K562 (cell line): ENCODE data around the gene CD151. TPM values are rescaled to one million over a fixed set of nuclear protein-coding genes. Genes with fewer than 3 reads are reported as not detected.

Source experiments
- ATAC-seq: fragments of 200-7000 bp; cut with Tn5 transposase; 3 replicates; pipeline ENCODE4 v1.9.1; 2020; ENCODE audit warnings: moderate library complexity
- BruUV-seq: library from RNA; stranded (reverse); fragments of 400-500 nt; replicated peaks from 2 replicates; lab custom pipeline; 2021; lab: Mats Ljungman, UMichigan
- CTCF ChIA-PET: fragments of 300-600 bp; formaldehyde crosslinking; extraction: SDS; loops from one replicate; lab custom pipeline; 2021; ENCODE audit warnings: low intra/inter-chr PET ratio; lab: Yijun Ruan, JAX
- POLR2A ChIA-PET: fragments of 300-600, 350-650 bp; sonication (Branson Sonifier 250); formaldehyde crosslinking; extraction: SDS; loops from one replicate; lab custom pipeline; 2021; ENCODE audit warnings: antibody characterized with exemption, inconsistent platforms; lab: Yijun Ruan, JAX
- DNase-seq, 4 experiments: peaks; one replicate each; pipeline versions ENCODE4 v3.0.0 to v3.0.0-alpha.2; 2011 to 2018; ENCODE audit warnings: low spot score in 3 of 4, mixed read lengths in 3 of 4; ENCODE audit errors: extremely low read depth in 1 of 4
- FAIRE-seq: peaks from 2 replicates; lab custom pipeline; 2011; peaks lifted over from hg19 to GRCh38; lab: Jason Lieb, UNC
- H2AFZ ChIP-seq: 2 replicates; pipeline ENCODE4 v1.6.0; 2011; ENCODE audit warnings: low read depth, low read length, control low read depth, inconsistent platforms
- H3K27ac ChIP-seq: fragments of 200-600 bp; 3 replicates; pipeline ENCODE4 v1.8.0; 2011; ENCODE audit warnings: low read depth, mild to moderate bottlenecking, control low read depth, inconsistent platforms, low read length, moderate library complexity, mixed read lengths; ENCODE audit errors: extremely low read depth
- H3K27me3 ChIP-seq, 2 experiments: fragments of 300-600 bp in 1 of 2; 2 replicates in 1 of 2; 3 replicates in 1 of 2; pipeline versions ENCODE4 v1.6.0 to v1.8.0; 2011; ENCODE audit warnings: inconsistent platforms in 2 of 2, low read length in 2 of 2, mild to moderate bottlenecking in 1 of 2, mixed read lengths in 1 of 2, moderate library complexity in 1 of 2; ENCODE audit not compliant: control insufficient read depth in 2 of 2, insufficient read depth in 2 of 2
- H3K36me3 ChIP-seq: fragments of 300-600 bp; 3 replicates; pipeline ENCODE4 v1.8.0; 2011; ENCODE audit warnings: mild to moderate bottlenecking, low read length, inconsistent platforms; ENCODE audit not compliant: control insufficient read depth, insufficient read depth
- H3K4me1 ChIP-seq, 2 experiments: fragments of 200-600 bp in 1 of 2; replicated peaks in 1 of 2; 2 replicates in 1 of 2; 3 replicates in 1 of 2; pipeline versions ENCODE4 v1.5.1 to v1.8.0; 2011; ENCODE audit warnings: inconsistent platforms in 2 of 2, low read length in 2 of 2, mild to moderate bottlenecking in 1 of 2, mixed read lengths in 1 of 2, moderate library complexity in 1 of 2; ENCODE audit not compliant: control insufficient read depth in 2 of 2, insufficient read depth in 2 of 2
- H3K4me2 ChIP-seq: 2 replicates; pipeline ENCODE4 v1.6.1; 2011; ENCODE audit warnings: low read length, control low read depth, inconsistent platforms, mixed read lengths; ENCODE audit not compliant: insufficient read depth
- H3K4me3 ChIP-seq: fragments of 200-600 bp; sonication (generic), shearing (Covaris generic); 2 replicates; pipeline ENCODE4 v1.5.1; 2016; ENCODE audit warnings: control low read depth, inconsistent platforms
- H3K79me2 ChIP-seq: fragments of 200-600 bp; 3 replicates; pipeline ENCODE4 v1.8.0; 2011; ENCODE audit warnings: low read length, inconsistent platforms; ENCODE audit not compliant: control insufficient read depth, insufficient read depth
- H3K9ac ChIP-seq, 2 experiments: 2 replicates each; pipeline versions ENCODE4 v1.6.0 to v1.6.1; 2011; ENCODE audit warnings: low read depth in 2 of 2, low read length in 2 of 2, control low read depth in 1 of 2, inconsistent platforms in 1 of 2, mild to moderate bottlenecking in 1 of 2, mixed read lengths in 1 of 2; ENCODE audit not compliant: insufficient read depth in 1 of 2
- H3K9me1 ChIP-seq: one replicate; pipeline ENCODE4 v1.6.0; 2011; ENCODE audit warnings: inconsistent platforms, mild to moderate bottlenecking, low read length, moderate library complexity; ENCODE audit not compliant: control insufficient read depth, insufficient read depth
- H3K9me3 ChIP-seq: replicated peaks from 2 replicates; pipeline ENCODE4 v1.5.1; 2011; ENCODE audit warnings: low read depth, low read length, inconsistent platforms; ENCODE audit not compliant: control insufficient read depth, insufficient read depth
- H4K20me1 ChIP-seq: replicated peaks from 2 replicates; pipeline ENCODE4 v1.6.1; 2011; ENCODE audit warnings: low read length, inconsistent platforms, mixed read lengths; ENCODE audit not compliant: control insufficient read depth, insufficient read depth
- CHD7 ChIP-seq: fragments of 200-600 bp; sonication (generic); IDR thresholded peaks from one replicate; pipeline ENCODE4 v1.6.1; 2012; ENCODE audit warnings: mild to moderate bottlenecking, low read depth, low read length, inconsistent platforms
- HNRNPH1 ChIP-seq: fragments of 200-400 bp; formaldehyde crosslinking; optimal IDR thresholded peaks from 2 replicates; pipeline ENCODE3; 2017; ENCODE audit warnings: low read depth, mild to moderate bottlenecking, low read length, moderate library complexity
- POLR2A ChIP-seq: fragments of 450-650 bp; conservative IDR thresholded peaks from 2 replicates; pipeline ENCODE4 v1.6.1; 2016
- POLR2G ChIP-seq: fragments of 200-400 bp; formaldehyde crosslinking; IDR thresholded peaks from 2 replicates; pipeline ENCODE4 v1.6.1; 2017; ENCODE audit warnings: low read depth, mild to moderate bottlenecking, antibody characterized with exemption, low read length, moderate library complexity
- RBFOX2 ChIP-seq: fragments of 200-400 bp; formaldehyde crosslinking; IDR thresholded peaks from 2 replicates; pipeline ENCODE4 v1.6.1; 2017; ENCODE audit warnings: low read depth, mild to moderate bottlenecking, low read length, moderate library complexity
- RBM39 ChIP-seq: fragments of 200-400 bp; formaldehyde crosslinking; optimal IDR thresholded peaks from 2 replicates; pipeline ENCODE3; 2018; ENCODE audit warnings: low read depth, low read length
- SNRNP70 ChIP-seq: fragments of 200-400 bp; formaldehyde crosslinking; optimal IDR thresholded peaks from 2 replicates; pipeline ENCODE3; 2017; ENCODE audit warnings: low read depth, low read length
- XRCC5 ChIP-seq: fragments of 200-400 bp; formaldehyde crosslinking; IDR thresholded peaks from 2 replicates; pipeline ENCODE4 v1.6.1; 2017; ENCODE audit warnings: low read depth, mild to moderate bottlenecking, low read length
- ZNF511 ChIP-seq: sonication (generic); formaldehyde crosslinking; IDR thresholded peaks from 2 replicates; pipeline ENCODE4 v1.8.0; 2022; ENCODE audit warnings: mild to moderate bottlenecking, missing genetic modification reagents
- WGBS: fragments of 100-300 bp; shearing (Covaris generic); methylation state at CpG from one replicate; pipeline ENCODE4 v1.1.6; 2016; ENCODE audit warnings: low coverage, mixed read lengths; ENCODE audit not compliant: insufficient coverage; ENCODE audit errors: missing lambda C conversion rate; 5-methylcytosine and 5-hydroxymethylcytosine counted together
- in situ Hi-C: fragments of 300-500 bp; cut with MboI; formaldehyde crosslinking; loops from 4 replicates; pipeline ENCODE4 v1.15.0; 2018; ENCODE audit warnings: inconsistent platforms, mixed read lengths
- intact Hi-C: fragments of 100-400 bp; cut with micrococcal nuclease; formaldehyde crosslinking; loops from 2 replicates; pipeline ENCODE4 v1.14.2; 2022
- polyA plus RNA-seq, 8 experiments: library from polyadenylated mRNA; depleted of rRNA in 4 of 8; stranded (reverse) in 5 of 8; unstranded in 3 of 8; fragments of >200 nt; fragmentation: Nextera tagmentation in 2 of 8; fragmentation: Illumina TruSeq in 1 of 8; extraction: Ambion mirVana in 2 of 8; extraction: Trizol in 1 of 8; gene quantifications; 2 replicates each; pipeline versions ENCODE4 v1.2.1 to v1.2.3, GENCODE V29; 2011 to 2014; ENCODE audit warnings: inconsistent platforms in 1 of 8, missing spikeins in 1 of 8
- total RNA-seq, 7 experiments: library from RNA; depleted of rRNA in 6 of 7; stranded (reverse); fragments of >200 nt in 6 of 7; fragmentation: Illumina TruSeq in 2 of 7; extraction: Trizol in 2 of 7; gene quantifications; 2 replicates each; pipeline versions ENCODE4 v1.2.1 to v1.2.3, GENCODE V29; 2011 to 2021; ENCODE audit warnings: low replicate concordance in 1 of 7

CD151 gene
- total and polyA plus RNA-seq, 9 of the 15 experiments (the other 6 are each of a cell fraction or from before 2014, with no cell fraction given), result 2.3 to 187 (median 140) TPM

- peaks cover 3% of the 10 kb centered on the region for H3K9me1 ChIP-seq
- BruUV-seq, result no TSS peak
- peaks cover 48% of the 10 kb centered on the region for H3K36me3 ChIP-seq
- TF ChIP-seq SNRNP70, result peak; percentile 27
- 0 out of 2 replicates have a peak, but pooled peaks have one; percentile 36 for TF ChIP-seq ZNF511 (CRISPR knock-in tag)
- peak; percentile 14 for TF ChIP-seq RBM39
- peak; percentile 10; the same call in 1 of the 2 replicates for TF ChIP-seq POLR2A
- TF ChIP-seq CHD7, result peak; percentile 21
- TF ChIP-seq XRCC5, result no peak
- TF ChIP-seq HNRNPH1, result no peak
- peak; percentile 64 for TF ChIP-seq POLR2G
- TF ChIP-seq RBFOX2, result peak; percentile 80
- H3K79me2 ChIP-seq, result peaks cover 62% of the 10 kb centered on the region
- ATAC-seq, result no peak
- no peak overlapping the region for H2AFZ ChIP-seq
- in situ Hi-C loops, result no loop called here
- H3K27me3 ChIP-seq, result no peaks in the 10 kb centered on the region
- H4K20me1 ChIP-seq, result peaks cover 24% of the 10 kb centered on the region
- POLR2A ChIA-PET, result interaction anchor here (0.7 to 2.5 kb wide), 7 partner anchors 7 to 47 kb away, joined by 3 to 12 read pairs (median 4); partner anchors contain the start of gene PNPLA2
- H3K27ac ChIP-seq, result peak overlapping the region; percentile 98
- peak overlapping the region; percentile 99; the same call in 1 of the 2 replicates for H3K4me3 ChIP-seq
- H3K9me3 ChIP-seq, result no peaks in the 10 kb centered on the region
- 84% methylated on average over 2 of the region's 3 CpGs for WGBS
- FAIRE-seq, result no peak
- intact Hi-C loops, result no loop called here
- CTCF ChIA-PET, result no interaction called here
- H3K9ac ChIP-seq, result peak overlapping the region; percentile 94 to 98
- DNase-seq, result no peak
- peaks cover 17 to 47% of the 10 kb centered on the region in 2 experiments; a peak in 4 of 5 replicates for H3K4me1 ChIP-seq
- peak overlapping the region; percentile 100 for H3K4me2 ChIP-seq
These were observed 20.4 kb upstream of the CD151 start for GRCh38 chr11:812390-812789.
